Suprapubic skin (tissue), 4 donors: ENCODE measurements around the gene SMARCE1. TPM values are rescaled to one million over a fixed set of nuclear protein-coding genes. Genes with fewer than 3 reads are reported as not detected.

ENCODE experiments used
- DNase-seq, 2 donors: peaks; one replicate each; pipeline ENCODE4 v3.0.0-alpha.2; 2019; ENCODE audit warnings: low spot score in 2 of 2
- H3K27ac ChIP-seq: fragments of 200-600 bp; sonication (generic); one replicate; pipeline ENCODE4 v1.5.1; 2019
- H3K27me3 ChIP-seq: fragments of 200-600 bp; sonication (generic); one replicate; pipeline ENCODE4 v1.5.1; 2019
- H3K36me3 ChIP-seq: fragments of 200-600 bp; sonication (generic); one replicate; pipeline ENCODE4 v1.5.1; 2019
- H3K4me1 ChIP-seq: fragments of 200-600 bp; sonication (generic); one replicate; pipeline ENCODE4 v1.5.1; 2019
- H3K4me3 ChIP-seq: fragments of 200-600 bp; sonication (generic); one replicate; pipeline ENCODE4 v1.5.1; 2019; ENCODE audit warnings: mild to moderate bottlenecking
- H3K9me3 ChIP-seq: fragments of 200-600 bp; sonication (generic); one replicate; pipeline ENCODE4 v1.5.1; 2019
- EP300 ChIP-seq: sonication (generic); formaldehyde crosslinking; IDR thresholded peaks from one replicate; pipeline ENCODE4 v1.6.1; 2017; ENCODE audit warnings: antibody characterized with exemption
- POLR2A ChIP-seq, 2 donors: fragments of 450-650 bp; IDR thresholded peaks; one replicate each; pipeline ENCODE4 v1.6.1; 2017; ENCODE audit warnings: antibody characterized with exemption in 2 of 2, mild to moderate bottlenecking in 2 of 2, moderate library complexity in 2 of 2
- POLR2AphosphoS5 ChIP-seq, 3 donors: sonication (generic); formaldehyde crosslinking; IDR thresholded peaks; one replicate each; pipeline ENCODE4 v1.6.1; 2017; ENCODE audit warnings: antibody characterized with exemption in 3 of 3
- WGBS: methylation state at CpG from one replicate; pipeline ENCODE4 v1.1.5; 2018; 5-methylcytosine and 5-hydroxymethylcytosine counted together
- total RNA-seq, 4 donors: library from RNA; depleted of rRNA; stranded (reverse); fragments of >200 nt; gene quantifications; one replicate each; pipeline ENCODE4 v1.1.0, GENCODE V29; 2016
- TF ChIP-seq, protein P1 (sequence below), 2 donors: fragments of 200-600 bp in 1 of 2; fragments of 450-650 bp in 1 of 2; sonication (generic) in 1 of 2; IDR thresholded peaks; one replicate each; pipeline ENCODE4 v1.5.1; 2016 to 2019; ENCODE audit warnings: antibody characterized with exemption in 2 of 2, mild to moderate bottlenecking in 1 of 2, moderate library complexity in 1 of 2

The SMARCE1 gene
- total RNA-seq, 4 donors from 2014 or later: 65.5 to 104 (median 75.9) TPM

DNA sequence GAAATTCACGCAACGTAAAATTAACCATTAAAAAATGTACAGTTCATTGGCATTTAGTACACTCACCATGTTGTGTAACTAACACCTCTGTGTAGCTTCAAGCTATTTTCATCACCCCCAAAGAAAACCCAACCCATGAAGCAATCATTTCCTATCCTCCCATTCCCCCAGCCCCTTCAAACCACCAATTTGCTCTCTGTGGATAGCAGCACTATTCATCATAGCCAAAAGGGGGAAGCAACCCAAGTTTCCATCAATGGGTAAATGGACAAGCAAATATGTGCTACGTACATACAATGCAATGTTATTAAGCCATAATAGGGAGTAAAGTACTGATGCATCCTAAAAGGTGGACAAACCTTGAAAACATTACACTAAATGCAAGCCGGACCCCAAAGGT, 28.3 kb upstream of the SMARCE1 start:
- Histone ChIP-seq H3K4me1 (no peaks in the 10 kb centered on the region), H3K4me3 (no peak overlapping the region), H3K27ac (no peak overlapping the region), H3K36me3 (no peaks in the 10 kb centered on the region), H3K9me3 (no peaks in the 10 kb centered on the region), H3K27me3 (peaks cover 2% of the 10 kb centered on the region)
- no peak for DNase-seq
- WGBS: 90% methylated on average over 4 of the region's 4 CpGs
- no peak for TF ChIP-seq POLR2AphosphoS5 (IDR thresholded peaks at IDR 0.05)

DNA sequence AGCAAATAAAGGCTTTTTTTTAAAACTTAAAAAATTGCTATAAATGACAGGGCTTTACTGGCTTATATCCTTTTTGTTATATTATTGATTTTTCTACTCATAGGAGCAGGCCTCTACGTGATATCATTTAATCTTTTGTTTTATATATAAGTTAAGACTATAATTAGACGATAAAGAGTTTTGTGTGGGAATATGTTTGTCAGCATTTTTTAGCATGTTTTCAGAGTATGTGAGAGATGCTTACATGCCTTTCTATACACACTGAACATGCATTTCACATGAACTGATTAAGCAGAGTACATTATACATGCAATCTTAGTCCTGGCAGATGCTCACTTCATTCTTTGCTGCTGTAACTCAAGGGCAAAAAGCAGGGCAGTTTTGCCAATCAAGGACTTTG, 25.0 kb upstream of the SMARCE1 start:
- no peak for DNase-seq
- WGBS: 92% methylated on average over 2 of the region's 2 CpGs
- Histone ChIP-seq H3K36me3 (no peaks in the 10 kb centered on the region), H3K27ac (no peak overlapping the region), H3K4me3 (no peak overlapping the region), H3K4me1 (no peaks in the 10 kb centered on the region), H3K9me3 (no peaks in the 10 kb centered on the region), H3K27me3 (peaks cover 3% of the 10 kb centered on the region)
- TF ChIP-seq POLR2AphosphoS5 (IDR thresholded peaks at IDR 0.05) (no peak), EP300 (no peak)
- TF ChIP-seq, protein P1, sequence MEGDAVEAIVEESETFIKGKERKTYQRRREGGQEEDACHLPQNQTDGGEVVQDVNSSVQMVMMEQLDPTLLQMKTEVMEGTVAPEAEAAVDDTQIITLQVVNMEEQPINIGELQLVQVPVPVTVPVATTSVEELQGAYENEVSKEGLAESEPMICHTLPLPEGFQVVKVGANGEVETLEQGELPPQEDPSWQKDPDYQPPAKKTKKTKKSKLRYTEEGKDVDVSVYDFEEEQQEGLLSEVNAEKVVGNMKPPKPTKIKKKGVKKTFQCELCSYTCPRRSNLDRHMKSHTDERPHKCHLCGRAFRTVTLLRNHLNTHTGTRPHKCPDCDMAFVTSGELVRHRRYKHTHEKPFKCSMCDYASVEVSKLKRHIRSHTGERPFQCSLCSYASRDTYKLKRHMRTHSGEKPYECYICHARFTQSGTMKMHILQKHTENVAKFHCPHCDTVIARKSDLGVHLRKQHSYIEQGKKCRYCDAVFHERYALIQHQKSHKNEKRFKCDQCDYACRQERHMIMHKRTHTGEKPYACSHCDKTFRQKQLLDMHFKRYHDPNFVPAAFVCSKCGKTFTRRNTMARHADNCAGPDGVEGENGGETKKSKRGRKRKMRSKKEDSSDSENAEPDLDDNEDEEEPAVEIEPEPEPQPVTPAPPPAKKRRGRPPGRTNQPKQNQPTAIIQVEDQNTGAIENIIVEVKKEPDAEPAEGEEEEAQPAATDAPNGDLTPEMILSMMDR (IDR thresholded peaks at IDR 0.05): no peak

DNA sequence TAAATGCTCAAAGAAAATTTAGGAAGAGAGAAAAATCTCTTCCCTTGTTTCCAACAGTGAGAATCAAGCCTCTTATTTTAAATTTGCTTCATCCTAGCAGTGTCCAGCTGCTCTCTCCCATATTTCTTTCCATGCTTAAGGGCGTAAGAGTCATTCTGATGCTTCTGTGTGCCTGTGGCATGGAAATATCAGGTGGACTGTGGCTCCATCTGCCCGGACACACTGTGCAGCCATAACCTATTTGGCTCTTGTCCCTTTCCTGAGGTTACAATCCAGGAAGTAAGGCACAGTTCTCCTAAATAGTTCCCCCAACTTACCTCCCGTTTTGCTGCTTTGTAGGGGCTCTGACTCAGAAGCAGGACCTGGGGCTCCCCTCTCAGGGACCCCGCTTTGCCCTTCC, 23.7 kb upstream of the SMARCE1 start:
- no peaks in the 10 kb centered on the region for H3K4me1 ChIP-seq
- H3K36me3 ChIP-seq: no peaks in the 10 kb centered on the region
- no peak overlapping the region for H3K4me3 ChIP-seq
- TF ChIP-seq POLR2AphosphoS5 (IDR thresholded peaks at IDR 0.05) (no peak), EP300 (no peak), POLR2A (IDR thresholded peaks at IDR 0.05) (no peak)
- H3K27ac ChIP-seq: no peak overlapping the region
- H3K9me3 ChIP-seq: no peaks in the 10 kb centered on the region
- 42% methylated on average over 4 of the region's 4 CpGs for WGBS
- peaks cover 7% of the 10 kb centered on the region for H3K27me3 ChIP-seq
- DNase-seq: no peak

DNA sequence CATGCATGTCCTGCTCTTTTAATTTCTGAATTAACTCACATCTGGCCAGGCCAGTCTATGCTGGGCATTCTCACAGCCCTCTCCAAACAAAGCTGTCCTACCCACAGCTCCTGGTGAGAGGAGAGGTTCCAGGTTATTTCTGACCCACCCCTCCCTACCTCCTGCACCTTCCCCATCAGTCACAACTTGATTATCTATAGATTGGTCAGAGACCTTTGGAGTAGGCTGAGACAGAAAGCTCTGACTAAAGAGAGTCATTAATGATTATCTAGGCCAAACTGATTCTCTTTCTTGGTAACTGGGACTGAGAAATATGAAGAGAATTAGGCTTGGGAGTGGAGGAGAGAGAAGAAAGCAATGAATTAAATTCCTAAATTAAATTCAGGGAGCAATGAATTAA, 18.7 kb upstream of the SMARCE1 start:
- H3K27ac ChIP-seq: no peak overlapping the region
- DNase-seq: no peak
- TF ChIP-seq, protein P1 (IDR thresholded peaks at IDR 0.05): no peak
- TF ChIP-seq POLR2AphosphoS5 (IDR thresholded peaks at IDR 0.05) (no peak), POLR2A (IDR thresholded peaks at IDR 0.05) (no peak), EP300 (no peak)
- peaks cover 4% of the 10 kb centered on the region for H3K4me1 ChIP-seq
- no peak overlapping the region for H3K4me3 ChIP-seq
- no peaks in the 10 kb centered on the region for H3K36me3 ChIP-seq
- H3K27me3 ChIP-seq: peaks cover 14% of the 10 kb centered on the region
- H3K9me3 ChIP-seq: no peaks in the 10 kb centered on the region

DNA sequence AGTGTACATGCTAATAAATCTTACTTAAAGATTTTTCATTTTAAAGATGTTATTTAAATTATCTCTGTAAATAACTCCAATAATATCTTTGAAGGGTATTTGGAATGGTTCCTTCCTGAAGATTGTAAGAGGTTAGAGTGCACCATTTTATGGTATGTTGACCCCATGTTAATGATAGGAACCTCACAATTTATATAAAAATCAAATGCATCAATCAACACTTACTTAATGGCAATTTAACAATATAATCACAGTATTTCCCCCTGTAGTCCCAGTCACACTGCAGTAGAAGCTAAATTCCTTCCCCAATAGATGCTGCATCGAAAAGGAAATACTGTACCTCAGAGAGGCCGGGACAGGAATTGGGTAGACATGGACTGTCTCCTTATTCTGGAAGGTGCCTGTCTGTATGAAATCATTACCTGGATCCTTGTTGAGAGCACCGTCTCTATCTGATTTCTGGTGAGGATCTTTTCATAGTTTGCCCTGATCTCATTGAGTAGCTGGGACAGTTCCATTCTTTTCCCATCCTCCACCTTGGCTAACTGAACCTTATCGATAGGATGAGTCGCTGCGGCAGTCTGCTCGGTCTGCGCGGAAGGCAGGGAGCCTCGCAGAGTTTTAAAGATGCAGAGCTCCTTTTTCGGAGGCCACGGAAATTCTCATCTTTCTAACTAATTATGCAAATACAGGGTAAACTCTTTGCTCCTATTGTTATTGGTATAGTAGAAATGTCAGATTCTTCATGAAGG, 17.1 kb upstream of the SMARCE1 start, which contains the start of gene KRT222:
Gene KRT222 (minus strand): TSS at position 596 of the 752 bp plus-strand sequence. CDS start 78 bp downstream, at position 518.
- Histone ChIP-seq H3K27ac (no peak within 1 kb of the TSS), H3K36me3 (no peaks in the 10 kb centered on the region), H3K4me3 (peak within 1 kb of the TSS; percentile 33), H3K4me1 (peaks cover 4% of the 10 kb centered on the region), H3K9me3 (no peaks in the 10 kb centered on the region), H3K27me3 (peaks cover 14% of the 10 kb centered on the region)
- DNase-seq: no peak
- no peak for TF ChIP-seq POLR2A (IDR thresholded peaks at IDR 0.05)
- TF ChIP-seq, protein P1 (IDR thresholded peaks at IDR 0.05): no peak
- no peak for TF ChIP-seq POLR2AphosphoS5 (IDR thresholded peaks at IDR 0.05)
- TF ChIP-seq EP300: no peak
- WGBS: 5% methylated on average over 12 of the region's 12 CpGs

DNA sequence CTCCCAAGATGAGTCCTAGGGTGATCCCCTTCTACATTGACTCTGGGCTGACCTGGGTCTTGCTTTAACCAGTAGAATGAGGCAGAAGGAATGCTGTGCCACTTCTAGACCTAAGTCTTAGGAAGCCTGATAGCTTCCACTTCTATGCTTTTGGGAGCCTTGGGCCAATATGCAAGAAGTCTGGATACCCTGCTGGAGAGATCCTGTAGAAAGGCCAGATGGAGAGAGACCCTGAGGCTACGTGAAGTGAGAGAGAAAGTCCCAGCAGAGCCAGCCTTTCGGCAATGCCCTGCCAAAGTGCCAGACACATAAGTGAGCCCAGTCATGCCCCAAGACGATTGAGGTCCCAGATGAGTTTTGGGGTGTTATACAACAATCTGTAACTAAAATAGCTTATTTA, 15.6 kb upstream of the SMARCE1 start:
- Histone ChIP-seq H3K4me1 (peaks cover 4% of the 10 kb centered on the region), H3K4me3 (no peak overlapping the region), H3K27me3 (peaks cover 14% of the 10 kb centered on the region), H3K9me3 (no peaks in the 10 kb centered on the region), H3K27ac (no peak overlapping the region), H3K36me3 (no peaks in the 10 kb centered on the region)
- DNase-seq: no peak
- WGBS: 75% methylated on average over 3 of the region's 3 CpGs
- TF ChIP-seq POLR2A (IDR thresholded peaks at IDR 0.05): no peak
- TF ChIP-seq, protein P1 (IDR thresholded peaks at IDR 0.05): no peak
- no peak for TF ChIP-seq EP300
- TF ChIP-seq POLR2AphosphoS5 (IDR thresholded peaks at IDR 0.05): no peak
